Heart right ventricle (tissue), 16 donors: ENCODE measurements around the gene PIEZO1. TPM values are rescaled to one million over a fixed set of nuclear protein-coding genes. Genes with fewer than 3 reads are reported as not detected.
A peak's percentile ranks its signal among the peaks of the same experiment; 100 is the strongest.

Experiments used
- ATAC-seq, 8 donors: fragments of 200-7000 bp; cut with Tn5 transposase; one replicate each; pipeline ENCODE4 v1.9.1; 2020; ENCODE audit warnings: mild to moderate bottlenecking in 8 of 8, moderate library complexity in 8 of 8, moderate number of reproducible peaks in 1 of 8
- DNase-seq, 2 donors: peaks; one replicate each; pipeline ENCODE4 v3.0.0-alpha.2; 2020
- H3K27ac ChIP-seq, 10 donors: fragments of 200-600 bp; sonication (generic) in 2 of 10; one replicate each; pipeline versions ENCODE4 v1.5.0 to v1.8.0; 2020 to 2022; ENCODE audit warnings: mild to moderate bottlenecking in 3 of 10
- H3K27me3 ChIP-seq, 7 donors: fragments of 200-600 bp; one replicate each; pipeline ENCODE4 v1.8.0; 2021 to 2022; ENCODE audit warnings: mild to moderate bottlenecking in 2 of 7
- H3K36me3 ChIP-seq, 9 donors: fragments of 200-600 bp; sonication (generic) in 1 of 9; one replicate each; pipeline versions ENCODE4 v1.5.0 to v1.8.0; 2020 to 2022; ENCODE audit warnings: mild to moderate bottlenecking in 2 of 9
- H3K4me1 ChIP-seq, 9 donors: fragments of 200-600 bp; sonication (generic) in 1 of 9; one replicate each; pipeline versions ENCODE4 v1.5.0 to v1.8.0; 2020 to 2022; ENCODE audit warnings: mild to moderate bottlenecking in 4 of 9
- H3K4me3 ChIP-seq, 10 donors: fragments of 200-600 bp; sonication (generic) in 2 of 10; one replicate each; pipeline versions ENCODE4 v1.5.0 to v1.8.0; 2020 to 2022; ENCODE audit warnings: mild to moderate bottlenecking in 7 of 10, moderate library complexity in 2 of 10
- H3K9me3 ChIP-seq, 11 donors: fragments of 200-600 bp in 10 of 11; sonication (generic) in 2 of 11; one replicate each; pipeline versions ENCODE4 v1.5.0 to v1.8.0; 2013 to 2022; ENCODE audit warnings: mild to moderate bottlenecking in 2 of 11, control low read depth in 1 of 11, moderate library complexity in 1 of 11
- WGBS, 2 donors: extraction: QIAGEN DNeasy Blood & Tissue Kit; methylation state at CpG; one replicate each; pipeline ENCODE4 v1.1.7; 2013; ENCODE audit warnings: inconsistent platforms in 1 of 2; 5-methylcytosine and 5-hydroxymethylcytosine counted together
- intact Hi-C, 10 donors: fragments of 100-400 bp; cut with DNase I; formaldehyde crosslinking; loops; one replicate each; pipeline versions ENCODE4 v1.11.1 to v1.14.2; 2022
- polyA plus RNA-seq, 2 donors: library from polyadenylated mRNA; stranded (reverse); fragments of 200-250 nt; gene quantifications; one replicate each; pipeline ENCODE4 v1.2.3, GENCODE V29; 2013
- total RNA-seq, 10 donors: library from RNA; stranded (reverse); fragmentation: NEBNext Ultra II Directional in 3 of 10; extraction: Animal tissue kit (Norgen Biotek cat#: 25700) in 3 of 10; gene quantifications; one replicate each; pipeline versions ENCODE4 v1.2.1 to v1.2.4, GENCODE V29; 2021 to 2023
- TF ChIP-seq, protein P1 (sequence below), 9 donors: fragments of 200-600 bp; sonication (generic) in 2 of 9; IDR thresholded peaks; one replicate each; pipeline versions ENCODE4 v1.5.0 to v1.8.0; 2021 to 2022; ENCODE audit warnings: antibody characterized with exemption in 9 of 9, mild to moderate bottlenecking in 5 of 9, moderate library complexity in 1 of 9
- donor health status: Arrhythmogenic right ventricular cardiomyopathy.
- donor health status: ischemic (EF 13 %, LVEDD 7.1; RV severe dilation, severe dysfunction).
- donor health status: healthy with polysubstance abuse.
- donor health status: DM: no; HTN: yes; CAD: no.
- donor health status: DM: no; HTN: no; CAD: no.
- donor health status: ischemic (EF 25% LVEDD 6.9; RV normal size, moderate dysfunction).
- donor health status: ischemic (EF 25% LVEDD 5.7; RV mildly dilated, moderate dysfunction).
- donor health status: healthy.
- donor health status: DM: yes; HTN: yes; CAD: no.
- donor health status: Ischemic cardiomyopathy.
- donor health status: ischemic (EF 35%, LVEDD 5.7; RV mildly dilated, moderate dysfunction).
- donor health status: nonischemic (EF 11% LVEDD 7.7; RV severe dilation, severe dysfunction).
- donor health status: DM: yes; HTN: yes; CAD: no.
- donor health status: PGD.
- donor health status: ischemic (EF 29% LVEDD 5.4; RV normal size, mild dysfunction).
- donor health status: nonischemic (EF 23%, LVEDD 6.1; RV moderate dilation, normal function).

Gene PIEZO1
- total and polyA plus RNA-seq, 12 donors: 12.3 to 78.2 (median 18.0) TPM

DNA sequence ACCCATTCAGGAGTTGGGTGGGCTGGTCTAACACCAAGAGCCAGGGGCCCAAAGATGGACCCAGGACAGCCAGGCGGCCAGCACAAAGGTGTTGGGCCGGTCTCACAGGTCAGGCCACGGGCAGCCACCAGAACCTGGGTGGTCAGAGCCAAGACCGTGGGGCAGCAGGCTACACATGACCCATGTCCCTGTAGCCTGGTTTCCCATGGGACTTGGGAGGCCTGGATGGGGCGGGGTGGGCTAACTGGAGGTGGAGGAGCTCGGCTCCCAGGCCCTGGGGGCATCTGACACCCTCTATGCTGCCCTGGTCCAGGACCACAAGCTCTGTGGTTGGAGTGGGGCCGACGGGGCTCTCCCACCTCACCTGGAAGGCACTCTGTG lies 61.5 kb downstream of the PIEZO1 start:
- Histone ChIP-seq H3K9me3 (no peaks in the 10 kb centered on the region), H3K4me3 (no peak overlapping the region), H3K27me3 (no peaks in the 10 kb centered on the region), H3K27ac (no peak overlapping the region), H3K4me1 (peaks cover 0 to 8% (median 0%) of the 10 kb centered on the region in 9 donors), H3K36me3 (peaks cover 0 to 97% (median 23%) of the 10 kb centered on the region in 9 donors)
- intact Hi-C loops: no loop called here
- DNase-seq (no peak), ATAC-seq (no peak)
- WGBS, 2 donors: 87 to 89% methylated on average over 8 of the region's 8 CpGs
- TF ChIP-seq, protein P1, sequence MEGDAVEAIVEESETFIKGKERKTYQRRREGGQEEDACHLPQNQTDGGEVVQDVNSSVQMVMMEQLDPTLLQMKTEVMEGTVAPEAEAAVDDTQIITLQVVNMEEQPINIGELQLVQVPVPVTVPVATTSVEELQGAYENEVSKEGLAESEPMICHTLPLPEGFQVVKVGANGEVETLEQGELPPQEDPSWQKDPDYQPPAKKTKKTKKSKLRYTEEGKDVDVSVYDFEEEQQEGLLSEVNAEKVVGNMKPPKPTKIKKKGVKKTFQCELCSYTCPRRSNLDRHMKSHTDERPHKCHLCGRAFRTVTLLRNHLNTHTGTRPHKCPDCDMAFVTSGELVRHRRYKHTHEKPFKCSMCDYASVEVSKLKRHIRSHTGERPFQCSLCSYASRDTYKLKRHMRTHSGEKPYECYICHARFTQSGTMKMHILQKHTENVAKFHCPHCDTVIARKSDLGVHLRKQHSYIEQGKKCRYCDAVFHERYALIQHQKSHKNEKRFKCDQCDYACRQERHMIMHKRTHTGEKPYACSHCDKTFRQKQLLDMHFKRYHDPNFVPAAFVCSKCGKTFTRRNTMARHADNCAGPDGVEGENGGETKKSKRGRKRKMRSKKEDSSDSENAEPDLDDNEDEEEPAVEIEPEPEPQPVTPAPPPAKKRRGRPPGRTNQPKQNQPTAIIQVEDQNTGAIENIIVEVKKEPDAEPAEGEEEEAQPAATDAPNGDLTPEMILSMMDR (IDR thresholded peaks at IDR 0.05): no peak

DNA sequence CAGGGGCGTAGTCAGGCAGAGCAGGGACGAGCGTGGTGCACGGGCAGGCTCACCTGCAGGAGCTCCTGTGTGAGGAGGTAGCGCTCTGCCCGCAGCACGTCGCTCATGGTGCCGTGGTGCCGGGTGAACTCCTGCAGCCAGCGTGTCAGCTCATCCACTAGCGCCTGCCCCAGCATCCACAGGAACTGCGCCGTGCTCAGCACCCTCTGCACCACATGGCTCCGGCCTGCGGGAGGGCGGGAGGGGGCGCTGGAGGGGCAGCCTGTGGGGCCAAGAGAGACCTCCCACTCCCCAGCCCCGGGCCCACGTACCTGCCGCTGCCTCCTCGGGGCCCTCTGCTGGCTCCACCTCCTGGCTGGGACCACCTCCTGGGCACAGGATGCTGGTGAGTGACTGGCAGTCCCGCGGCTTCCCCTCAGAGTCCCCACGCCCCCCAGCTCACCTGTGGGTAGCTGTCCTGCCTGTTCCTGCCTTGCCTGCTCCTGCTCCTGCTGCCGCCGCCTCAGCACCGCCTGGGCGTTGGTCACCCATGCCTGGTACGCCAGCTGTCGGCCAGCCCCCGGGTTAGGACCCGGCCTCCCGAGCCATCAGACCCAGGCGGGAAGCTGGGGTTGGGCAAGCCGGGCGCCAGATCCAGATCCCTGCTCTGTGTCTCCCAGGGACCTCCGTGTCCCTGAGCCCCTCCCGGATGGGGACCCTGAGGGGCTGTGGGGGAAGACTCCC lies 62.1 kb downstream of the PIEZO1 start:
- TF ChIP-seq, protein P1 (IDR thresholded peaks at IDR 0.05): no peak
- H3K36me3 ChIP-seq: peaks cover 0 to 100% (median 24%) of the 10 kb centered on the region in 9 donors
- no peak overlapping the region for H3K27ac ChIP-seq
- H3K4me1 ChIP-seq: peaks cover 0 to 5% (median 0%) of the 10 kb centered on the region in 9 donors
- intact Hi-C loops: no loop called here
- ATAC-seq (no peak), DNase-seq (no peak)
- H3K27me3 ChIP-seq: no peaks in the 10 kb centered on the region
- no peaks in the 10 kb centered on the region for H3K9me3 ChIP-seq
- H3K4me3 ChIP-seq: no peak overlapping the region
- WGBS, 2 donors: 94 to 96% methylated on average over 39 of the region's 39 CpGs

DNA sequence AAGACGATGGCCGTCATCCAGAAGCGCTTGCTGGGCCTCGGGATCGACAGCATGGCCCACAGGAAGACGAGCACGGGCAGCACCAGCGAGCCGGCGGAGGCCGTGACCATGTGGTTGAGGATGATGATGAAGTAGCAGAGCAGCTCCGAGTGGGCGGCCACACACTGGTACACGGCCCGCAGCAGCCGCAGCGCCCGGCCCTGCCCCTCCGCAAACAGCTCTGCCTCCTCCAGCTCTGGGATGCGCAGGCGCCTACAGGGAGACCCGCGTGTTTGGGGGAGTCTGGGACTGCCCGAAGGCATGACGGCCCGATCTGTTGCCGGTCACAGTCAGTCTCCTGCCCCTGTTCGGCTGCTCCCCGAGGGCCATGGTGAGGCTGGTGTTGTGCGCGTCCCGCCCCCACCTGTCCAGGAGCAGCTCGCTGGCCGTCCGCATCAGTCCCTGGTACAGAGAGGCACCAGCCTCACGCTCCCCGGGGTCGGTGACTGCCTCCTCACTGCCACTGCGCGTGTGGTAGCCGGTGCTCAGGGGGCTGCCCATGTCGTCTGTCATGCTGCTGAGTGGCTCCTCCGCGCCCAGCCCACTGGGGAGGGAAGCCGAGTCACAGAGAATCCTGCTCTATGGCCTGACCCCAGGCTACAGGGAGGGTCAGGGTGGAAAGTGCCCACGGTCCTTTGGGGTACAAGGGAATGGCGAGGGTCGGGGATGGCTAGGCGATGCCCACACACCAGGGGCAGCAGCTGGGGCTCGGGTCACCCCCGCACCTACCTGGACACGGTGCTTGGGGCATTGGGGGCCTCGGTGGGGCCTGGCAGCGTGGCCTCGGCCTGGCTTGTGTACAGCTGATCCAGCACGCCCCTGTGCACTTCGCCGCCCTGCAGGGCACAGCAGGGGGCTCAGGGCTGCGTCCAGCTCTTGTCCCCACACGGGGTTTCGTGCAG lies 62.9 kb downstream of the PIEZO1 start:
- TF ChIP-seq, protein P1 (IDR thresholded peaks at IDR 0.05): no peak
- H3K36me3 ChIP-seq: peaks cover 0 to 100% (median 29%) of the 10 kb centered on the region in 9 donors

DNA sequence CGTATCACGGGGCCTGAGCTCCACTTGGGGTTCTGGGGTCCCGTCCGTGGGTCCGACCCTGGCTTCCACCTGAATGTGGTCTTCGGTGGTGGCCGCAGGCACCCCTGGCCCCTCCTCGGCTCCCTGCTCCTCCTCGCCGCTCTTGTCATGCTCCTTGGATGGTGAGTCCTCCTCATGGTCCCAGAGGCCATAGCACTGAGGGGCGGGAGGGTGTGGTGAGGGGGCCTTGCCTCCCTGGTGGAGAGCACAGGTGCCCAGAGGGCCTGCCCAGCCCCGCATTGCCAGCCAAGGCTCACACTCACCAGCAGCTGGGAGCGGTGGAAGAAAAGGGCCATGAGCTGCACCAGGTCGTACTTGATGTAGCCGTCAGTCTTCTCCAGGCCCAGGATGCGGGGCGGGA lies 63.8 kb downstream of the PIEZO1 start:
- ATAC-seq: no peak
- H3K36me3 ChIP-seq: peaks cover 0 to 100% (median 33%) of the 10 kb centered on the region in 9 donors

More for the DNA sequence above, 62.9 kb downstream of the PIEZO1 start:
- Histone ChIP-seq H3K27me3 (no peaks in the 10 kb centered on the region), H3K27ac (no peak overlapping the region), H3K9me3 (no peaks in the 10 kb centered on the region), H3K4me3 (no peak overlapping the region), H3K4me1 (no peaks in the 10 kb centered on the region)
- 97% methylated on average over 61 of the region's 61 CpGs for whole genome bisulfite sequencing, 2 donors
- intact Hi-C loops: no loop called here
- no peak for DNase-seq
- ATAC-seq: peak in 1 of 8 donors; percentile 12

More for the DNA sequence above, 63.8 kb downstream of the PIEZO1 start:
- no peak for DNase-seq
- H3K27ac ChIP-seq: no peak overlapping the region
- intact Hi-C loops: no loop called here
- no peaks in the 10 kb centered on the region for H3K4me1 ChIP-seq
- no peaks in the 10 kb centered on the region for H3K27me3 ChIP-seq
- WGBS, 2 donors: 96 to 97% methylated on average over 17 of the region's 17 CpGs
- TF ChIP-seq, protein P1 (IDR thresholded peaks at IDR 0.05): no peak
- no peaks in the 10 kb centered on the region for H3K9me3 ChIP-seq
- H3K4me3 ChIP-seq: no peak overlapping the region
